ENCODE results near the gene TMEM245. TPM values are rescaled to one million over a fixed set of nuclear protein-coding genes. Genes with fewer than 3 reads are reported as not detected.

TMEM245 gene
- total RNA-seq, 1 experiment from 2014 or later = 34.8 TPM

GRCh38 chr9:109012876-109013678, 106.7 kb downstream of the TMEM245 start, which contains the start of gene CTNNAL1:
Gene CTNNAL1 (minus strand): TSS chr9:109013499. CDS start chr9:109013442, 57 bp downstream.
- no peak within 1 kb of the TSS for H2AFZ ChIP-seq (ENCODE audit: low read depth, low read length, poor library complexity, severe bottlenecking)
- H3K4me2 ChIP-seq (ENCODE audit: low read length) = peak within 1 kb of the TSS; percentile 83
- DNase-seq (ENCODE audit: low read depth, low spot score) (peak; percentile 64), ATAC-seq (peak; percentile 88)
- H3K36me3 ChIP-seq (ENCODE audit: control insufficient read depth in 1 of 2, insufficient read depth in 2 of 2, low read length in 2 of 2) = no peaks in the 10 kb centered on the region
- peaks cover 35 to 48% of the 10 kb centered on the region in 2 experiments for H3K4me1 ChIP-seq (ENCODE audit: control insufficient read depth in 1 of 2, insufficient read depth in 2 of 2, low read length in 2 of 2)
- ChIA-PET CTCF (no interaction called here), POLR2A (interaction anchor here (1.0 kb wide), 1 partner anchor 170 kb away, joined by 3 read pairs; no protein-coding TSS in a partner anchor), RAD21 (ENCODE audit: low non-redundant PET in 1 of 2, low total read pairs in 2 of 2, uncharacterized antibody in 2 of 2, unreplicated experiment in 2 of 2) (interaction anchor here in 1 of 2 experiments (0.7 kb wide), 1 partner anchor 183 kb away, joined by 3 read pairs; no protein-coding TSS in a partner anchor)
- H3K9me2 ChIP-seq (ENCODE audit: insufficient read depth) = no peaks in the 10 kb centered on the region
- H3K9me3 ChIP-seq (ENCODE audit: control insufficient read depth in 1 of 2, insufficient read depth in 1 of 2, low read depth in 1 of 2, low read length in 2 of 2) = no peaks in the 10 kb centered on the region
- H3K4me3 ChIP-seq (replicated peaks in 1 of 2; ENCODE audit: low read depth in 1 of 2, low read length in 2 of 2) = peak within 1 kb of the TSS; percentile 68 to 84
- H3K27me3 ChIP-seq (ENCODE audit: insufficient read depth, low read length) = no peaks in the 10 kb centered on the region
- intact Hi-C loops (cut with micrococcal nuclease) = loop anchor here (5.0 kb wide), 1 partner anchor 94 kb away; no protein-coding TSS in a partner anchor
- peak within 1 kb of the TSS; percentile 91 for H3K27ac ChIP-seq (ENCODE audit: low read depth, low read length)
- no TSS peak for BruUV-seq (replicated peaks)
- H3K9ac ChIP-seq (ENCODE audit: low read length) = peak within 1 kb of the TSS; percentile 85
- H3K79me2 ChIP-seq (ENCODE audit: insufficient read depth, low read length) = peaks cover 51% of the 10 kb centered on the region
- H4K20me1 ChIP-seq (ENCODE audit: insufficient read depth) = peaks cover 4% of the 10 kb centered on the region; the same call in 1 of the 2 replicates
- no peak for TF ChIP-seq EZH2 (IDR thresholded peaks at IDR 0.05)
- TF ChIP-seq POLR2A (IDR thresholded peaks at IDR 0.05; ENCODE audit: borderline replicate concordance, extremely low read depth, insufficient read depth, insufficient read length) = peak; percentile 80
- no peak for TF ChIP-seq REST (IDR thresholded peaks at IDR 0.05; ENCODE audit: low read depth)
- TF ChIP-seq EGR1 (IDR thresholded peaks at IDR 0.05; ENCODE audit: low read depth) = 0 out of 2 replicates have a peak, but pooled peaks have one; percentile 64
- TF ChIP-seq ZFX (IDR thresholded peaks at IDR 0.05) = peak; percentile 84
- no peak for TF ChIP-seq SP1 (IDR thresholded peaks at IDR 0.05; ENCODE audit: low read depth)
- TF ChIP-seq POLR2AphosphoS5 (IDR thresholded peaks at IDR 0.05; ENCODE audit: low read depth, low read length) = peak; percentile 87
- TF ChIP-seq, protein P1, sequence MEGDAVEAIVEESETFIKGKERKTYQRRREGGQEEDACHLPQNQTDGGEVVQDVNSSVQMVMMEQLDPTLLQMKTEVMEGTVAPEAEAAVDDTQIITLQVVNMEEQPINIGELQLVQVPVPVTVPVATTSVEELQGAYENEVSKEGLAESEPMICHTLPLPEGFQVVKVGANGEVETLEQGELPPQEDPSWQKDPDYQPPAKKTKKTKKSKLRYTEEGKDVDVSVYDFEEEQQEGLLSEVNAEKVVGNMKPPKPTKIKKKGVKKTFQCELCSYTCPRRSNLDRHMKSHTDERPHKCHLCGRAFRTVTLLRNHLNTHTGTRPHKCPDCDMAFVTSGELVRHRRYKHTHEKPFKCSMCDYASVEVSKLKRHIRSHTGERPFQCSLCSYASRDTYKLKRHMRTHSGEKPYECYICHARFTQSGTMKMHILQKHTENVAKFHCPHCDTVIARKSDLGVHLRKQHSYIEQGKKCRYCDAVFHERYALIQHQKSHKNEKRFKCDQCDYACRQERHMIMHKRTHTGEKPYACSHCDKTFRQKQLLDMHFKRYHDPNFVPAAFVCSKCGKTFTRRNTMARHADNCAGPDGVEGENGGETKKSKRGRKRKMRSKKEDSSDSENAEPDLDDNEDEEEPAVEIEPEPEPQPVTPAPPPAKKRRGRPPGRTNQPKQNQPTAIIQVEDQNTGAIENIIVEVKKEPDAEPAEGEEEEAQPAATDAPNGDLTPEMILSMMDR (IDR thresholded peaks at IDR 0.05 in 2 of 3, conservative IDR thresholded peaks at IDR 0.05 in 1 of 3; ENCODE audit: borderline replicate concordance in 1 of 3, insufficient read depth in 1 of 3, low read depth in 2 of 3, low read length in 2 of 3) = no peak
- TF ChIP-seq RAD21 (IDR thresholded peaks at IDR 0.05; ENCODE audit: low read depth) = no peak
- TF ChIP-seq YY1 (IDR thresholded peaks at IDR 0.05; ENCODE audit: extremely low read depth, insufficient replicate concordance, low read depth, low read length) = peak; percentile 5
- no peak for TF ChIP-seq CBX3 (IDR thresholded peaks at IDR 0.05; ENCODE audit: low read depth)
- no peak for TF ChIP-seq EZH2phosphoT487 (IDR thresholded peaks at IDR 0.05; ENCODE audit: borderline replicate concordance)
- TF ChIP-seq, protein P2, sequence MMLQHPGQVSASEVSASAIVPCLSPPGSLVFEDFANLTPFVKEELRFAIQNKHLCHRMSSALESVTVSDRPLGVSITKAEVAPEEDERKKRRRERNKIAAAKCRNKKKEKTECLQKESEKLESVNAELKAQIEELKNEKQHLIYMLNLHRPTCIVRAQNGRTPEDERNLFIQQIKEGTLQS (IDR thresholded peaks at IDR 0.05) = no peak
- TF ChIP-seq JUND (IDR thresholded peaks at IDR 0.05) = no peak
- TF ChIP-seq CEBPB (IDR thresholded peaks at IDR 0.05; ENCODE audit: low read depth) = no peak
- no peak; the same call in 1 of the 2 replicates for TF ChIP-seq SIN3A (IDR thresholded peaks at IDR 0.05; ENCODE audit: low read depth)
- no peak for TF ChIP-seq SRF (IDR thresholded peaks at IDR 0.05; ENCODE audit: low read depth)
- TF ChIP-seq ELF1 (IDR thresholded peaks at IDR 0.05; ENCODE audit: borderline replicate concordance, low read depth) = no peak
- TF ChIP-seq FOSL1 (IDR thresholded peaks at IDR 0.05; ENCODE audit: low read depth) = no peak
- no peak for TF ChIP-seq ZNF274 (IDR thresholded peaks at IDR 0.05; ENCODE audit: low read depth, low read length)
- TF ChIP-seq TCF7L2 (IDR thresholded peaks at IDR 0.05; ENCODE audit: borderline replicate concordance, extremely low read depth, insufficient read depth, insufficient read length) = no peak
